GM18858 (cell line): ENCODE measurements around the gene IL18R1.

ENCODE experiments used
- ATAC-seq: cut with Tn5 transposase; IDR thresholded peaks from one replicate; pipeline ENCODE4 v1.9.1; 2021; ENCODE audit not compliant: unreplicated experiment

IL18R1 gene

DNA sequence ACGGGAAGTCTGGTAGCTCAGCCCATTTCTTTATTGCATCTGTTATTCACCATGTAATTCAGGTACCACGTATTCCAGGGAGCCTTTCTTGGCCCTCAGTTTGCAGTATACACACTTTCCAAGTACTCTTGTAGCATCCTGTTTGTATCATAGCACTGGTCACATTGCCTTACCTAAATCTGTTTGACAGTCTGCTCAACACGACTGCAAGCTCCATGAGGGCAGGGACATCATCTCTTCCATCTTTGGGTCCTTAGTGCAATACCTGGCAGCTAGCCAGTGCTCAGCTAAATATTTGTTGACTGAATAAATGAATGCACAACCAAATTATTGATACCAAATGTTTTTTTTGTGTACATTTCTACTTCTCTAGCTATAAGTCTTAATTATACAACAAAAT, 11.2 kb upstream of the IL18R1 start:
- no peak for ATAC-seq

DNA sequence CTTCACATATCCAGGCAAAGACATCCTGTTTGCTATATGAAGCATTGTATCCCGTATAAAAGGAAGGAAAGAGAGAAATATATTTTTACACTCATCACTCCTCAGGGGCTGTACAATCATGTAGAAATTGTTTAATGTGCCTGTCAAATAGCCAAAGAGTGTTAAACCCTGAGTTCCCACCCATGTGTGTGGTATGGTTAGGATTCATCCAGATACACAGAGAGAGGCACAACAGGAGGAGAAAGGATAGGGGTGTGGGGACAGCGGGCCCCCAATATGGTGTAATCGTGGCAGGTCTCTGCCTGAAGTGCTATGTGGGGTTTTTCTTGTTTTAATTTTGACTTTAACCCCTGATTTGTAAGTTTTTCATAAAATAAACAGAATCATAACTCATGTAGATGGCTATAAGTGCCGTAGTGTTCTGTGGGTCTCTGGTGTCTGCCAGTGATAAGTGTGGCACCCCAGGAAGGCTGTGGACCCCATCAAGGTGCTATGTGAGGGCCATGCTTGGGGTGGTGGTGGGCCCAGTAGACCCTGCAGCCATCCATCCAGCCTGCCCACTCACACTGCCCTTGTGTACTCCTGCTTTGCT, 10.2 kb upstream of the IL18R1 start:
- ATAC-seq = no peak

DNA sequence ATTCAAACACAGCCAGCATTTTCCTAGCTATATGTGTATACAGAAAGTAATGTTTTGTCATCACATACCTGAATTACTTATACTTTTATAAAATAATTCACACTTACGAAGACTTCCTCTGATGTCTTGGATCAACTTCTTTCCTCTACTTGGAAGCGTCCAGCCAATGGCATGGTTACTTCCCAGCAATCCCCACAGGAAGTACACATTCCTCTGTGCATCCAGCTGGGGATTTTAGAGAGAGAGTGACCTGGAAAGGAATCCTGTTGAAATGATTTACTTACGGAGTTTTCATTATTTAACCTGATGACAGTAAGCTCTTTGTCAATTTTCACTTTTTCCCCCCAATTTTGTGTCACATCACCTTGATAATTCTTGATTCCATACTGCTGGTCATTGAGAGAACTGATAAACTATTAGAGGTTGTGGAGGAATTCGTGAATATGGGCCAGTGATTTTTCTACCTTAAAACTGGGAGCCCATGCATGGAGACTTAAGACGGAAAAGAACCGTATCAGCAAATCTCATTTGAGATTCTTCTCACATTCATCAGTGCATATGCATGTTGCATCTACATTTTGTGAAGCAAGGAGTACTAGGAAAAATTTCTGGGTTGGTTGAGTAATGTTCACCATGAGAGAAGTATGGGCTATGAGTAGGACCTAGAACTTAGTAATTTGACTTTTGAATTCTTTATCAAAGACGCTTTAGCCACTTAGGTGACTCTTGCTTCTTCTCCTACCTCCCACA, 9.0 kb upstream of the IL18R1 start:
- no peak for ATAC-seq

DNA sequence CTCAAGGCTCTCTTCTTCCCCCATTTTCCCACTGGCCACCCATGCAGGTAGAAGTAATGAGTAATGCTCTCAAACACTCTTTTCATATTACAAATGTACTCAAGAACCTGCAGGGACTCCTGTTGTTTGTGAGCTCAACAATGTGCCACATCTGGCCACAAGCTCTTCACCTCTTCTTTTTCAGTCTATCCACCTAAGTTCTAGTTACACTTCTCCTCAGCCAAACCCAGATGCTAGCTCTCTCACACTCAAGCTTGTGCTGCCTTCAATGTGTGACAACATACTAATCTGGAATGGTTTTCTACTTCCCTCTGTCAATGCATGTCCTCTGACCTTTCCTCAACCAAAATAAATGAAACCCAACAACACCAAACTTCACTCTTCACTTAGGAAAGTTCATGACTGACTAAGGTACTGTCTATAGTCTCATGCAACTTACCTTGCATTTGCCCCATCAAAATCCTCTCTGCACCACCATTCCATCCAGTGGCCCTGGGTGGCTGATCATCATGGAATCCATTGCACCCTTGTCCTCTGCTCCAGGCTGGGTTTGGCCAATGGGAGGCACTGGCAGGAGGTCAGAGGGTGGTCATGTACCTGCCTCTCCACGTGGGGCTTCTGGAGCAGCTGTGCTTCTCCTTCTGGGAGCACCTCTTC, 5.3 kb upstream of the IL18R1 start:
- no peak for ATAC-seq

DNA sequence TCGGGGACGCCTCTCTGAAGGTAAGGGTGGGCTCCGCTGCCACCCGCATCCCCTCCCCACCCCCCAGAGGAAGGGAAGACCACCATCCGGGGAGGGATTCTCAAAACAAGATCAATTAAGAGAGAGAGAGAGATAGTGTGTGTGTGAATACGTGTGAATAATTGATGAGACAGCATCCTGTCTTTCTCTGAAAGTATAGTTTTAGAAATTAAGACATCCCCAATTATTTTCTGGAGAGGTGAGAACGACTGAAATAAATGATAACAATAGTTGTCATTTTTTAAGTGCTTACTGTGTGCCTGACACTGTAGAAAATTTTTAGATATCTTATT, 751 bp downstream of the IL18R1 start:
- ATAC-seq = no peak

DNA sequence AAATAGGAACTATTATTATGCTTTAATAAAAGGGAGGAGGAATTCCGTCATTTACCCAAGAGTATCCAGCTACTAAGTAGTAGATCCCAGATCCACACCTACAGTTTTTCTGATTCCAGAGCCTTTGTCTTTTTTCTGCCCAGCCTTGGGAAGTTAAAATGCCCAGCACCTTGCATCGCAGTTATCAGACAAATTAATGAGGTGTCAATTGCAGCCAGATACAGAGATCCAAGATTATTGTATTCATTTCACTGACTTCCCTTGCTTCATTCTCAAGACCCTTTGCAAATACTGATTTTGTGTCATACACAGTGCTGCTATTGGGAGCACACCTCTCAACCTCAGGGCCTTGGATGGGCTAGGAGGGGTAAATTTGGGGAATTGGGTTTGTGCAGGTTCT, 1.1 kb downstream of the IL18R1 start:
- no peak for ATAC-seq

DNA sequence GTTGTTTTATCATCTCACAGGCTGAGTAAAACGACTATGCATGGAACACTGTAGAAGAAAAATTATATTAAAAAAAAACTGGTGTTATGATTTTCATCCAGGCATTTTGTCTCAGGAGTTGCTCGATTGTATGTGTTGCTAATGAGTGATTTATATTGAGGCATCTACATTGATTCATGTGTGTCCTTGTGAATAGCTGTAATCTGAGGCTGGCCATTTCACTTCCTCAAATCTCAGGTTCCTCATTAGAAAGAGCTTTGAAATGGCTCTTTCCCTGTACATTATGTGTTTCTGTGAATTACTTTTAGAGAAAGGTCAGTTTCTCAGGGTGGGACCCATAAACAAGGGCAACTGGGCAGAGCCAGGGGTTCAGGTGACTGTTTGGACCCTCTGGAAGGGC, 2.3 kb downstream of the IL18R1 start:
- ATAC-seq = no peak

DNA sequence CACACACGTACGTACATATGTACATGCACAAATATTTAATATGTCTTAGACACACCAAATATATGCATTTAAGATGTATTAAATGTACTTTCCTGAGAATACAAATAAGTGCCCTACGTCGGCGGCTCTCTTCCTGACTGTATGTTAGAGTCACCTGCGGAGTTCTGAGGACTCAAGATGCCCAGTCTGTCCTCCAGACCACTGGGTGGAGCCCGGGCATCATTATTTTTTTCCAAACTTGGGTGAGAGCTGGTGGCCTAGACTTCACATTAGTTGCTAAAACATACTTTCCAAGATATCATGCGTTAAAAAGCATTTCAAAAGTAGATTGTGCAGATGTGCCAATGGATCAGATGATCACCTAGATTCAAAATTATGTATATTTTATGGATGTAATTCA, 2.9 kb downstream of the IL18R1 start:
- no peak for ATAC-seq

DNA sequence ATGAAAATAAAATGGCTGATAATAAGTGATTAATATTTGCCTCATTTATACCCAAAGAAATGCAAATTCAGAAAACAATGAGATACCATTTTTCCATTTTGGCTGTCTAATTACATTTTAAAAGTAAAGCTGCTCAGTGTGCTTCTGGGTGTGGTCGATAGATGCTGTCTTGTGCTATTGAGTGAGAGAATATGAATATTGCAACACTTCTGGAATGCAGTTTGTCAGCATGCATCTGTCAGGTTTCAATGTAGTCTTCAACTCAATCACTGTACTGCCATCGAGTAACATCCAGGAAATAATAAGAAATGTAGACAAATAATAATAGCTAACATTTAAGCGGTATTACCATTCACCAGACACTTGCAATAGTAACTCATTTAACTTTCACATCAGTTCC, 3.9 kb downstream of the IL18R1 start:
- no peak for ATAC-seq

DNA sequence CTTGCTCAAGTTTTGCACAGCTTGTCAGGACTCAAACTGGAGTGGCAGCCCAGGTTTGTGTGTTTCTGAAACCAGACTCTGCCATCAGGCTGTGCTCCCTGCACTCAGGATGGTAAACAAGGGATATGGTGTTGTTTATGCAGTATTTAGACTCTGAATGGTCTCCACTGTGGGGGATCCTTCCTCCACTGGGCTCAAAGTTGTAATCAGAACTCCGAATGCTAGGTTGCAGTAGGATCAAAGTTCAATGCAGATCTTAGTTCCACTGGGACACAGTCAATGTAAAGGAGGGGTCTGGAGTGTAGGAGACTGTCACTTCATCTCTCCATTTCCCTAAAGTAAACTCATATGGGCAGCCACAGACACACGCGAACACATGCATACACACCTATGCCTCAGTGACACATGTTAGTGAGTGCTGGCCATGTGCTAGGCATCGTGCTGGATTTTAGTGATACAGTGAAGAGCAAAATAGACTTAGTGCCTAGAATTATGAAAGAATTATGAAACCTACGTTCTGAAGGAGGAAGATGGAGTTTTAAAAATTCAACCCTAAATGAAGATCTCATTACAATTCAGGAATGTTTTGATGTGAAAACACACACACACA, 6.1 kb downstream of the IL18R1 start:
- ATAC-seq = no peak

DNA sequence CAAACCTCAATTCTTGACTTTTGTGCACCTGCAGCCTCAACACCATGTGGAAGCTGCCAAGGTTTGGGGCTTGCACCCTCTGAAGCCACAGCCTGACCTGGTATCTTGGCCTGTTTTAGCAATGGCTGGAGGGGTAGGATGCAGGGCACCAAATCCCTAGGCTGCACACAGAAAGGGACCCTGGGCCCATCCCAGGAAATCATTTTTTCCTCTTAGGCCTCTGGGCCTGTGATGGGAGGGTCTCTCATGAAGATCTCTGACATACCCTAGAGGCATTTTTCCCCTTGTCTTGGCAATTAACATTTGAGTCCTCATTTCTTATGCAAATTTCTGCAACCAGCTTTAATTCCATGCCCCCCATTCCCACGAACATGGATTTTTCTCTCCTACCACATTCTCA, 10.2 kb downstream of the IL18R1 start:
- no peak for ATAC-seq

DNA sequence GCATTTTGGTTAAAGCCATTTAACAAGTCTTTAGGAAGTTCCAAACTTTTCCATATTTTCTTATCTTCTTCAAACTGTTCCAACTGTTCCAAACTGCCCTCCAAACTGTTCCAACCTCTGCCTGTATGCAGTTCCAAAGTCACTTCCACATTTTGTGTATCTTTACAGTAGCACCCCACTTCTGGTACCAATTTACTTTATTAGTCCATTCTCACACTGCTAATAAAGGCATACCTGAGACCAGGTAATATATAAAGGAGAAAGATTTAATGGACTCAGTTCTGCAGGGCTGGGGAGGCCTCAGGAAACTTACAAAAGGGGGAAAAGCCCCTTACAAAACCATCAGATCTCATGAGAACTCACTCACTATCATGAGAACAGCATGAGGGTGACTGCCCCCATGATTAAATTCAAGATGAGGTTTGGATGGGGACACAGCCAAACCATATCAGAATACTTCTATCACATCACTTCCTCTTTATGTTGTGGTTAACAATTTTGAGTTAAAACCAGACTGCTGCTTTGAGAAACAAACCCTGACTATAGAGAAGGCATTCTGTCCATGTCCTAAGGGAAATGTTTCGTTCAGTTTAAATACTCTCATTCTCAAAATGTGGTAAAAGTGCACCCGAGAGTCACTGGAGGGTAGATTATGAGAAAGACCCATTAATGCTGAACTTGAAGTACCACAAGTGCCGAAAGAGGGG, 11.0 kb downstream of the IL18R1 start:
- ATAC-seq = peak; percentile 86

DNA sequence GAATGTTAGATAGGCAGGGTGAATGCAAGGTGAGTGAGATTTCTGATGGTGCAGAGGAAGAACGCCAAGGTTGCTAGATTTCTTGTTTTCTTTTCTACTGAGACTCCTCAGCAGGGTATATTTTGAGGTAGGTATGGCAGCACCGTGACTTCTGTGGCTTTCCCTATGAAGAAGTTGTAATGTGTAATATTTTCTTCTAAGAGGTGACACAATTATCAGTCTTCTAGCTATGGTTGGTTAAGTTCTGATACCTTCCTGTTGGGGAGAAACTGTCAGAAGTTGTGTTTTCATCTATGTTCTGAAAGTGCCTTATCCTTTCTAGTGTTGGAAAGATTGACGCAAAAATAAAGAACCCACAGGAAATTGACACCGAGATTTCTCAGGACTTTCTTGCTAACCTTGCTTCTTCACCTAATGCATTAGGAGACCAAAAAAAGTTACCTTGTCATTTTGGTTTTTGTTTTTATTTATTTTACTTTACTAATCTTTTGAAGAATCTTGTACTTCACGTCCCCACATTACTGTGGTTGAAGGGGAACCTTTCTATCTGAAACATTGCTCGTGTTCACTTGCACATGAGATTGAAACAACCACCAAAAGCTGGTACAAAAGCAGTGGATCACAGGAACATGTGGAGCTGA, 11.9 kb downstream of the IL18R1 start:
- peak; percentile 60 for ATAC-seq

DNA sequence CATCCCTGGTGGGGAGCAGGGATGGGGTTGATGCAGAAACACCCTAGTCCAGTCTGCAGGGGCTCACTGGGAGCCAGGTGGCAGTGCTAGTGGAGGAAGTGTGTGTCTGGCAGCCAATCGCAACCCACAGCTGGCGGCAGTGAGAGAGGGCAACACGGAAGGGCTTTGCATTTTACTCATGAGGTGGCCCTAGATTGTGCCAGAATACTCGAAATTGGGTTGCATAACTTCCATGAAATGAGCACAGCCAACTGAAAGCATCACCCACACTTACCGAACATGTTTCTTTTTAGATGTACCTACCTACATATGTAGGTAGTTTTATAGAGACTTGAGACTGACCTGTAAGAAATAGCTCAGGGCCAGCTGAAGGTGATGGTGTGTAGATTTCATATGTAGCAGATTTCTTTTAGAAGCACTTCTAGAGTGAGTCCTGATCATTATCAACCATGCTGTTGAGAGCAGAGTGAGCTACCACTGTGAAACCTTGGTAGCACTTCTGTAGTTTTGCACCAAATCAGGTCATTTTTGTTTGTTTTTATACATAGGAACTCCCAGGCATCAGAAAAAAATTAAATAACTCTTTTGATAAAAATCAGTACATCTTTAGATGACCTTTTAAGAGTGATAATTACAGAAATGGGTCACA, 13.0 kb downstream of the IL18R1 start:
- ATAC-seq = no peak

DNA sequence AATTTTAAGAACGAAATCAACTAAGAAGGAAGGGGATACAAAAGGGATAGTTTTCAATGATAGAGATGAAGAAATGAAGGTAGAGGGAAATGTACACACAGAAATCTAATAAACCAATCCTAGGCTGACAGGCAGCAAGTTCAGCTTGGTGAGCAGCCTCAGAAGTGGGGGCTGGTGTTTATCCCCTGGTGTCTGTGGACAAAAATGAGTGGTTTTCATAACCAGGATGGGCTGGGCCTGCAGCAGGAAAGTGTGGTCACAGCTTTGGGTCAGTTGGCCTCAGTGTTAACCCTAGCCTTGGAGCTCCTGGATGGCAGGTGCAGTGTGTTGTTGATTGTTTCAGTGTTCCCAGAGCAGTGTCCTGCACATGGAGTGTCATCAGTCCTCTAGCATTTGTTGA, 14.3 kb downstream of the IL18R1 start:
- ATAC-seq = no peak

DNA sequence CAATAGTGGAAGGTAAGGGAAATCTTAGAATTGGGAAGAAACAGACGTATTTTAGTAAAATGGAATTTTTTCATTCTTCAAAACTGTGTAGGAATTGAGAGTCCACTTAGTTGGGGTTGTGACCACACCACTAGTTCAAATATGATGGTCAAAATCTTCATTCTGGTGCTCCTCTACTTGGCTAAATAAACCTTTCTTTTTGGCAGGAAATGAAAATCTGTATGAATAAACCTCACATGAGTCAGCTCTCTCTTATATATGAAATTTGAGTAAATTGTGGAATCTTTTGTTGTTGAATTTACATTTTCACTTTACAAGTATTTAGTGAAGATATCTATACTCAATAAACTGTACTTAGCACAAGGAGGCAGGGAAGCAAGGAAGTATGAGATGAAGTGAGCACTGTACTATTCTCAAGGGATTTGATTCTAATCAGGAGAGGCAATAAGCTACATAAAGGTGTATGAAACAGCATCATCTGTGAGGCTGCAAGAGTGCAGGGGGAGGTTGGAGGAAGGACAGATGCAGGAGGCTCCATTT, 20.5 kb downstream of the IL18R1 start:
- ATAC-seq = no peak

DNA sequence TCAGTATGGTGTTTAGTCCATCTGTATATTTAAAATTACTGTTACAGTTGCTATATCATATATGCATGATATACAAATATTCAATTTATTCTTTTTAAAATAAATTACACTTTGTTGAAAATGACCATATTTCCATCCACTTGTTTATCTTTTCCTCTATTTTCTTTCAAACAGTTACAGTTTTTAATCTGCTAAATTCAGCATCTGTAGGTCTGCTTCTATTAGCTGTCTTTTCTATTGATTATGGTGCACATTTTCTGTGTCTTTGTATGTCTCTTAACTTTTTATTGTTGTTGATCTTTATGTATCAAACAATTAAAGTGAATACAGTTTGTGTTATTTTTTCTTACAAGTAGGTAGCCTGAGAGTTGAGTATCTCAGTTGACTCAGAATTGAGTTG, 28.1 kb downstream of the IL18R1 start:
- no peak for ATAC-seq

DNA sequence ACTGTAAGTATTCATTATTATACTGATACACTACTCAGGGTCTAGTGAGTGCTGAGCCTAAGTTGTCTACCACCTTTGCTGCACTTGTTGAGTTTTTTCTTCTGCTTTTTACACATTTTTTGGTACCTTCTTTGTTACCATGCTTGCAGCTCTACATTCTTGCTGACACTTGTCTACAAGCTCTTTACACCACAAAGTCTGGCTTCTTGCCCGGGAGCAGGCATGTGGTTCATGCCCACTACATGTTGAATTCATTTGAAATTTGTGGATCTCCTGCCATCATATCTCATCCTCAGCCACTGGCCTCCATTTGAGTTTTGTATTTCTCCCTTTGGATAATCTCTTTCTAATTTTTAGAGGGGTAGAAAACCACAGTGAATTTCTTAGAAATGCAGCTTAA, 29.9 kb downstream of the IL18R1 start:
- no peak for ATAC-seq

DNA sequence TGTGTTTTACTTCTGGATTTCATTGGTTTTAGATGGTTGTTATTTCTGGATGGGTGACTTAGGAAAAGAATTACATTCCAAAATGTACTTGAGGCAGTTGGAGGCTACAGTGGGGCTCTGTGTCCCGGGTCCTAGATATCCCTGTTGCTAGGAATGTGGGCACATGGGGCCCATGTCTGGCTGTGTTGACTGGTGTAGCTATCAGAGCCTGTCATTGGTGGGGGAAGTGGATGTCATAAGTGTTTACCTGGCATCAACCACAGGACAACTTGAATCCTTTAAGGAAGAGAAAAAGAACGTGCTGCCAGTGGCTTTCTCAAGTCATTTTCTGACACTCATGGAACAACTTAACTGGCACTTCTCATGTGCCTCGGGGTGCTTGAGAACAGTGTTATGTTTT, 30.4 kb downstream of the IL18R1 start:
- no peak for ATAC-seq

DNA sequence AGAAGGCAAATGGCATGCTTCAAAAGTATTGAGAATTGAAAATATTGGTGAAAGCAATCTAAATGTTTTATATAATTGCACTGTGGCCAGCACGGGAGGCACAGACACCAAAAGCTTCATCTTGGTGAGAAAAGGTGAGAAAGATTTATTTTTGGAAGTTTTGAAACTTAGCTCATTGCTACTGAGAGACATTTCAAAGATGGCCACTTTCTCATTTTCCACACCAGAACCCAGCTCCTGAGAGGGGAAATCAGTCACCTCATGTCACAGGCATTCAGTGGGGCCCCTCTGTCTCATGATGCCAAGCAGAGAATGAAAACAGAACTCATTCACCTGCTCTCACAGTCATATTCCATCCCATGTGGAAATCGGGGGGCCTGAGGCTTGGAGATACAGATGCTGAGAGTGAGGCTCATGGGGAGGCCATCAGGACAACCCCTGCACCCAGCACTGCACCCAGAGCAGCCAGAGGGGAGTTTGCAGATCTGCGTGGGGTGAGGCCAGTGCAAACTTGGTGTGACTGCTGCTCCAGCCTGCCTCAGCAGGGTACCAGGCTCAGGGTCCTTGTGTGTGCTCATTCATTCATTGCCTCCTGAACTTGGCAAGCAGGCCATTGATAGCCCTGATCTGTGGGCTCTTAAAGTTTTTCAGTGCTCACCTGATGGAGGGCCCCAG, 31.4 kb downstream of the IL18R1 start:
- ATAC-seq = no peak
